IMR-90 (cell line): ENCODE measurements around the gene PSD2. TPM values are rescaled to one million over a fixed set of nuclear protein-coding genes. Genes with fewer than 3 reads are reported as not detected.
A peak's percentile ranks its signal among the peaks of the same experiment; 100 is the strongest.

Source experiments
- ATAC-seq: fragments of 200-7000 bp; cut with Tn5 transposase; 2 replicates; pipeline ENCODE4 v1.9.1; 2020; ENCODE audit warnings: low read depth, mild to moderate bottlenecking, moderate library complexity
- BruUV-seq: library from RNA; stranded (reverse); fragments of 400-500 nt; replicated peaks from 2 replicates; lab custom pipeline; 2021; lab: Mats Ljungman, UMichigan
- CTCF ChIA-PET: fragments of 300-600 bp; formaldehyde crosslinking; extraction: SDS; loops from one replicate; lab custom pipeline; 2021; ENCODE audit warnings: antibody characterized with exemption; lab: Yijun Ruan, JAX
- POLR2A ChIA-PET: fragments of 300-600 bp; sonication (Branson Sonifier 250); formaldehyde crosslinking; loops from one replicate; lab custom pipeline; 2022; ENCODE audit warnings: antibody characterized with exemption; ENCODE audit not compliant: unreplicated experiment; lab: Charles Lee
- DNase-seq: peaks from one replicate; pipeline ENCODE4 v3.0.0; 2013
- H2AFZ ChIP-seq: replicated peaks from 2 replicates; pipeline ENCODE3; 2013; ENCODE audit warnings: low read length, mild to moderate bottlenecking; ENCODE audit not compliant: poor library complexity
- H2AK5ac ChIP-seq: 2 replicates; pipeline ENCODE4 v1.6.1; 2013; ENCODE audit warnings: low read depth, low read length, inconsistent platforms
- H2AK9ac ChIP-seq: replicated peaks from 2 replicates; pipeline ENCODE3; 2013; ENCODE audit warnings: mild to moderate bottlenecking, low read depth, low read length, moderate library complexity; ENCODE audit not compliant: poor library complexity
- H2BK120ac ChIP-seq: 2 replicates; pipeline ENCODE4 v1.6.1; 2013; ENCODE audit warnings: low read depth, low read length, inconsistent platforms
- H2BK15ac ChIP-seq: 3 replicates; pipeline ENCODE4 v1.6.1; 2013; ENCODE audit warnings: low read depth, low read length, inconsistent platforms
- H2BK20ac ChIP-seq: 2 replicates; pipeline ENCODE4 v1.6.1; 2013; ENCODE audit warnings: low read depth, mild to moderate bottlenecking, inconsistent platforms, low read length, moderate library complexity
- H2BK5ac ChIP-seq: 2 replicates; pipeline ENCODE4 v1.6.1; 2013; ENCODE audit warnings: mild to moderate bottlenecking, low read depth, low read length, inconsistent platforms; ENCODE audit not compliant: poor library complexity, severe bottlenecking
- H3K14ac ChIP-seq: replicated peaks from 2 replicates; pipeline ENCODE4 v1.6.1; 2013; ENCODE audit warnings: low read depth, low read length, inconsistent platforms
- H3K18ac ChIP-seq: 2 replicates; pipeline ENCODE4 v1.6.1; 2013; ENCODE audit warnings: low read depth, low read length, control low read depth
- H3K23ac ChIP-seq: 2 replicates; pipeline ENCODE4 v1.6.1; 2013; ENCODE audit warnings: low read depth, low read length, inconsistent platforms
- H3K27ac ChIP-seq: 2 replicates; pipeline ENCODE4 v1.5.1; 2013; ENCODE audit warnings: mild to moderate bottlenecking, control low read depth, low read length; ENCODE audit not compliant: insufficient read depth
- H3K27me3 ChIP-seq: 2 replicates; pipeline ENCODE4 v1.6.1; 2013; ENCODE audit warnings: low read length; ENCODE audit not compliant: control insufficient read depth, insufficient read depth
- H3K36me3 ChIP-seq: 2 replicates; pipeline ENCODE4 v1.6.1; 2013; ENCODE audit warnings: low read length, mixed read lengths; ENCODE audit not compliant: control insufficient read depth, insufficient read depth
- H3K4ac ChIP-seq: 2 replicates; pipeline ENCODE4 v1.6.1; 2013; ENCODE audit warnings: low read depth, low read length, inconsistent platforms
- H3K4me1 ChIP-seq: 2 replicates; pipeline ENCODE4 v1.6.1; 2013; ENCODE audit warnings: low read length, mixed read lengths; ENCODE audit not compliant: control insufficient read depth, insufficient read depth
- H3K4me2 ChIP-seq: 2 replicates; pipeline ENCODE4 v1.6.1; 2013; ENCODE audit warnings: low read depth, mild to moderate bottlenecking, control low read depth, low read length, moderate library complexity
- H3K4me3 ChIP-seq: 2 replicates; pipeline ENCODE4 v1.5.1; 2013; ENCODE audit warnings: low read depth, mild to moderate bottlenecking, control low read depth, low read length, moderate library complexity; ENCODE audit not compliant: insufficient read depth
- H3K56ac ChIP-seq: 2 replicates; pipeline ENCODE4 v1.6.1; 2013; ENCODE audit warnings: low read length, inconsistent platforms; ENCODE audit not compliant: insufficient read depth; ENCODE audit errors: extremely low read depth
- H3K79me1 ChIP-seq, 2 experiments: 2 replicates each; pipeline ENCODE4 v1.6.1; 2013; ENCODE audit warnings: low read length in 2 of 2, inconsistent platforms in 1 of 2, low read depth in 1 of 2
- H3K9ac ChIP-seq: 2 replicates; pipeline ENCODE4 v1.6.1; 2013; ENCODE audit warnings: low read depth, low read length, control low read depth
- H3K9me1 ChIP-seq: 2 replicates; pipeline ENCODE4 v1.6.1; 2013; ENCODE audit warnings: low read length, inconsistent platforms; ENCODE audit not compliant: insufficient read depth
- H3K9me3 ChIP-seq: 2 replicates; pipeline ENCODE4 v1.6.1; 2013; ENCODE audit warnings: low read length; ENCODE audit not compliant: control insufficient read depth, insufficient read depth
- H4K20me1 ChIP-seq: 2 replicates; pipeline ENCODE4 v1.6.1; 2013; ENCODE audit warnings: low read length, inconsistent platforms; ENCODE audit not compliant: insufficient read depth
- H4K5ac ChIP-seq: 2 replicates; pipeline ENCODE4 v1.6.1; 2013; ENCODE audit warnings: mild to moderate bottlenecking, low read depth, low read length, control low read depth
- H4K8ac ChIP-seq, 2 experiments: 2 replicates each; pipeline ENCODE4 v1.6.1; 2013; ENCODE audit warnings: low read depth in 2 of 2, low read length in 2 of 2, control low read depth in 1 of 2, inconsistent platforms in 1 of 2
- H4K91ac ChIP-seq: 2 replicates; pipeline ENCODE4 v1.6.1; 2013; ENCODE audit warnings: low read depth, low read length, inconsistent platforms; ENCODE audit not compliant: insufficient read depth
- BHLHE40 ChIP-seq: fragments of 150-350 bp; IDR thresholded peaks from 2 replicates; pipeline ENCODE4 v1.6.1; 2016; ENCODE audit warnings: mild to moderate bottlenecking, low read depth, low read length
- CEBPB ChIP-seq: IDR thresholded peaks from 2 replicates; pipeline ENCODE4 v1.6.1; 2012; ENCODE audit warnings: low read depth, low read length, improper control_type of control experiment
- CHD1 ChIP-seq: IDR thresholded peaks from 2 replicates; pipeline ENCODE4 v1.6.1; 2012; ENCODE audit warnings: low read depth, low read length, improper control_type of control experiment
- ELK1 ChIP-seq: fragments of 150-350 bp; IDR thresholded peaks from 2 replicates; pipeline ENCODE4 v1.6.1; 2016; ENCODE audit warnings: low read depth, mild to moderate bottlenecking, low read length, moderate library complexity, borderline replicate concordance
- MAZ ChIP-seq: IDR thresholded peaks from 2 replicates; pipeline ENCODE4 v1.6.1; 2012; ENCODE audit warnings: low read depth, mild to moderate bottlenecking, low read length, improper control_type of control experiment, moderate library complexity, borderline replicate concordance
- MXI1 ChIP-seq: IDR thresholded peaks from 2 replicates; pipeline ENCODE4 v1.6.1; 2012; ENCODE audit warnings: low read depth, mild to moderate bottlenecking, low read length, moderate library complexity, borderline replicate concordance
- NFE2L2 ChIP-seq: fragments of 150-350 bp; IDR thresholded peaks from 2 replicates; pipeline ENCODE4 v1.6.1; 2016; ENCODE audit warnings: low read depth, mild to moderate bottlenecking, low read length
- POLR2A ChIP-seq: IDR thresholded peaks from 2 replicates; pipeline ENCODE4 v1.6.1; 2012; ENCODE audit warnings: mild to moderate bottlenecking, low read depth, low read length
- RAD21 ChIP-seq: IDR thresholded peaks from 2 replicates; pipeline ENCODE4 v1.6.1; 2012; ENCODE audit warnings: low read length, improper control_type of control experiment
- RCOR1 ChIP-seq: IDR thresholded peaks from 2 replicates; pipeline ENCODE4 v1.6.1; 2012; ENCODE audit warnings: mild to moderate bottlenecking, low read length, improper control_type of control experiment; ENCODE audit not compliant: insufficient replicate concordance
- SMC3 ChIP-seq: fragments of 150-350 bp; IDR thresholded peaks from 2 replicates; pipeline ENCODE4 v1.6.1; 2016; ENCODE audit warnings: low read depth, mild to moderate bottlenecking, antibody characterized with exemption, low read length, moderate library complexity
- USF2 ChIP-seq: fragments of 150-350 bp; IDR thresholded peaks from 2 replicates; pipeline ENCODE4 v1.6.1; 2017; ENCODE audit warnings: mild to moderate bottlenecking, antibody characterized with exemption, low read length, low read depth
- WGBS, 2 experiments: methylation state at CpG; one replicate each; pipeline versions ENCODE4 v1.1.5 to v1.1.7; 2013; ENCODE audit warnings: missing lambda C conversion rate in 2 of 2; ENCODE audit not compliant: insufficient read length in 1 of 2; ENCODE audit errors: extremely low coverage in 2 of 2; 5-methylcytosine and 5-hydroxymethylcytosine counted together
- dilution Hi-C: fragments of 300-500 bp; cut with HindIII; formaldehyde crosslinking; loops from one replicate; pipeline ENCODE4 v1.14.3; 2018; ENCODE audit warnings: low sequenced_read_pairs; ENCODE audit not compliant: unreplicated experiment
- in situ Hi-C: fragments of 300-500 bp; cut with MboI; formaldehyde crosslinking; loops from 3 replicates; pipeline ENCODE4 v1.14.3; 2019; ENCODE audit warnings: low sequenced_read_pairs, inconsistent platforms, mixed read lengths
- intact Hi-C: fragments of 100-400 bp; cut with micrococcal nuclease; formaldehyde crosslinking; loops from 2 replicates; pipeline ENCODE4 v1.10.0; 2022
- polyA plus RNA-seq, 3 experiments: library from polyadenylated mRNA; depleted of rRNA; stranded (reverse); fragments of >200 nt; gene quantifications; 2 replicates each; pipeline ENCODE4 v1.2.3, GENCODE V29; 2012; ENCODE audit warnings: low replicate concordance in 1 of 3
- total RNA-seq: library from RNA; depleted of rRNA; stranded (reverse); fragments of >200 nt; gene quantifications from 2 replicates; pipeline ENCODE4 v1.2.3, GENCODE V29; 2012

The PSD2 gene
- total and polyA plus RNA-seq, 2 of the 4 experiments (the other 2 are of a cell fraction) = 0.05 TPM; not detected in 1

- H3K4me1 ChIP-seq = no peaks in the 10 kb centered on the region
- intact Hi-C loops (loop anchor here (5.0 kb wide), 1 partner anchor 35 kb away; no protein-coding TSS in a partner anchor), in situ Hi-C loops (no loop called here), dilution Hi-C loops (no loop called here)
- peak overlapping the region; percentile 36 for H2AK9ac ChIP-seq
- no CpG with 5 or more reads among the region's 6 CpGs for WGBS, 2 experiments
- no peak overlapping the region for H3K4ac ChIP-seq
- no peak overlapping the region for H2AK5ac ChIP-seq
- no peak overlapping the region for H3K27ac ChIP-seq
- peaks cover 2% of the 10 kb centered on the region; the same call in 1 of the 2 replicates for H3K9me1 ChIP-seq
- no peak overlapping the region for H3K56ac ChIP-seq
- H3K23ac ChIP-seq = no peak overlapping the region
- no peak overlapping the region for H2BK15ac ChIP-seq
- ATAC-seq (no peak), DNase-seq (no peak)
- H3K79me1 ChIP-seq = no peaks in the 10 kb centered on the region
- no peak overlapping the region for H4K8ac ChIP-seq
- BruUV-seq = no TSS peak
- no peaks in the 10 kb centered on the region for H3K36me3 ChIP-seq
- ChIA-PET CTCF (no interaction called here), POLR2A (no interaction called here)
- H3K4me3 ChIP-seq = no peak overlapping the region
- no peaks in the 10 kb centered on the region for H3K9me3 ChIP-seq
- H2AFZ ChIP-seq = no peak overlapping the region
- H3K9ac ChIP-seq = no peak overlapping the region
- no peak overlapping the region for H3K14ac ChIP-seq
- H4K20me1 ChIP-seq = no peaks in the 10 kb centered on the region
- H2BK5ac ChIP-seq = no peak overlapping the region
- no peak overlapping the region for H3K18ac ChIP-seq
- no peak overlapping the region for H4K5ac ChIP-seq
- no peak overlapping the region for H2BK20ac ChIP-seq
- TF ChIP-seq CHD1 (no peak), MXI1 (no peak), MAZ (no peak), SMC3 (no peak), USF2 (no peak), ELK1 (no peak), CEBPB (no peak), BHLHE40 (no peak), POLR2A (no peak), NFE2L2 (no peak), RAD21 (no peak), RCOR1 (no peak)
- H4K91ac ChIP-seq = no peak overlapping the region
- peaks cover 42% of the 10 kb centered on the region for H3K27me3 ChIP-seq
- no peak overlapping the region for H2BK120ac ChIP-seq
- H3K4me2 ChIP-seq = no peak overlapping the region
Measured at GRCh38 chr5:139807647-139808030, 12.0 kb downstream of the PSD2 start.
